Colonic mucosa (tissue), 4 donors: ENCODE data around the gene DTX1. TPM values are rescaled to one million over a fixed set of nuclear protein-coding genes. Genes with fewer than 3 reads are reported as not detected.

Experiments used
- DNase-seq: peaks from one replicate; pipeline ENCODE4 v3.0.0-alpha.2; 2020
- H3K27ac ChIP-seq: fragments of 200-600 bp; one replicate; pipeline ENCODE4 v1.8.0; 2021
- H3K27me3 ChIP-seq: fragments of 200-600 bp; one replicate; pipeline ENCODE4 v1.8.0; 2021
- H3K36me3 ChIP-seq: fragments of 200-600 bp; one replicate; pipeline ENCODE4 v1.8.0; 2021
- H3K4me1 ChIP-seq: fragments of 200-600 bp; one replicate; pipeline ENCODE4 v1.8.0; 2021; ENCODE audit warnings: mild to moderate bottlenecking
- H3K4me3 ChIP-seq: fragments of 200-600 bp; one replicate; pipeline ENCODE4 v1.8.0; 2021
- H3K9ac ChIP-seq, 2 donors: one replicate each; pipeline ENCODE4 v1.7.0; 2013; ENCODE audit warnings: control low read depth in 2 of 2, low read depth in 2 of 2, low read length in 2 of 2
- H3K9me3 ChIP-seq: fragments of 200-600 bp; one replicate; pipeline ENCODE4 v1.8.0; 2021
- intact Hi-C: fragments of 100-400 bp; cut with DNase I; formaldehyde crosslinking; loops from one replicate; pipeline ENCODE4 v1.14.1; 2022
- total RNA-seq, 2 donors: library from RNA; stranded (reverse); fragmentation: NEBNext Ultra II Directional in 1 of 2; extraction: Animal tissue kit (Norgen Biotek cat#: 25700) in 1 of 2; gene quantifications; one replicate each; pipeline ENCODE4 v1.2.1, GENCODE V29; 2021
- TF ChIP-seq, protein P1 (sequence below): fragments of 200-600 bp; IDR thresholded peaks from one replicate; pipeline ENCODE4 v1.8.0; 2022; ENCODE audit warnings: antibody characterized with exemption, mild to moderate bottlenecking
- donor health status: healthy.
- donor health status: DM: no; HTN: no; CAD: no.
- donor health status: DM: no; HTN: no; CAD: no.

Gene DTX1
- total RNA-seq, 2 donors from 2014 or later, result 0.82 to 1.3 TPM

DNA sequence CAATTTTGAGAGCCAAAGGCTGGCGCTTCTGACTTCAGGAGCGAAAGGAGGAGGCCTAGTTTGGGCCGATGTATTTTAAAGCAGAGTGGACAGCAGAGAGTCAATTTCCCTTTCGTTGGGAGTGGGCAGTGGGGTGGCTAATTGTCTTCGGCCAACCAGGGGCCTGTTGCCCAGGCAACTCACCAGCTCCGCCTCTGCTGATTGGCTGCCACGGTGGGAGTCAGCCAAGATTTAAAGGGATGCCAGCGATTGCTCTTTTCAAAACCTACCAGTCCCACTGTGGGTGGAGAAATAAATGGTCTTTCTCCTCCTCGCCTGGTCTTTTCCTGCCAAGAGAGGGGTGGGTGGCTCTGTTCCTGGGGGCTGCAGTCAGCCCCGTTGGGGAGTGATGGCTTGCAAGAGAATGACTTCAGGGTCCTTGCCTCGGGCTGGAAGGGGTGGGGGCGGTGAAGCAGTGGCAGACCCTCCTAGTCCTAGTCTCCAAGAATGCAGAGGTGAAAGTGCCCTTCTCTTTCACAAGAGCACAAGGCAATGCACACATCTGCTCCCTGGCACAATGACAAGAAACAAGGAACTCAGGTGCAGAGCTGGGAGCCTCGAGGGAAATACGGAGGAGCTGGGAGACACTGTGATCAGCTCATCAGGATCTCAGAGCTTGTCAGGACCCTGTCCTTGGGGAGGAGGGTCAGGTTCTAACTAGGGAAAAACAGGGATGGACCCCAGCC, 41.3 kb downstream of the DTX1 start:
- H3K9ac ChIP-seq, result no peak overlapping the region
- no peaks in the 10 kb centered on the region for H3K27me3 ChIP-seq
- peaks cover 6% of the 10 kb centered on the region for H3K4me1 ChIP-seq
- TF ChIP-seq, protein P1, sequence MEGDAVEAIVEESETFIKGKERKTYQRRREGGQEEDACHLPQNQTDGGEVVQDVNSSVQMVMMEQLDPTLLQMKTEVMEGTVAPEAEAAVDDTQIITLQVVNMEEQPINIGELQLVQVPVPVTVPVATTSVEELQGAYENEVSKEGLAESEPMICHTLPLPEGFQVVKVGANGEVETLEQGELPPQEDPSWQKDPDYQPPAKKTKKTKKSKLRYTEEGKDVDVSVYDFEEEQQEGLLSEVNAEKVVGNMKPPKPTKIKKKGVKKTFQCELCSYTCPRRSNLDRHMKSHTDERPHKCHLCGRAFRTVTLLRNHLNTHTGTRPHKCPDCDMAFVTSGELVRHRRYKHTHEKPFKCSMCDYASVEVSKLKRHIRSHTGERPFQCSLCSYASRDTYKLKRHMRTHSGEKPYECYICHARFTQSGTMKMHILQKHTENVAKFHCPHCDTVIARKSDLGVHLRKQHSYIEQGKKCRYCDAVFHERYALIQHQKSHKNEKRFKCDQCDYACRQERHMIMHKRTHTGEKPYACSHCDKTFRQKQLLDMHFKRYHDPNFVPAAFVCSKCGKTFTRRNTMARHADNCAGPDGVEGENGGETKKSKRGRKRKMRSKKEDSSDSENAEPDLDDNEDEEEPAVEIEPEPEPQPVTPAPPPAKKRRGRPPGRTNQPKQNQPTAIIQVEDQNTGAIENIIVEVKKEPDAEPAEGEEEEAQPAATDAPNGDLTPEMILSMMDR, result no peak
- no peak for DNase-seq
- no peak overlapping the region for H3K27ac ChIP-seq
- intact Hi-C loops, result loop anchor here (5.0 to 10.0 kb wide), 2 partner anchors 51 to 57 kb away; no protein-coding TSS in a partner anchor
- H3K4me3 ChIP-seq, result no peak overlapping the region
- H3K36me3 ChIP-seq, result no peaks in the 10 kb centered on the region
- H3K9me3 ChIP-seq, result no peaks in the 10 kb centered on the region

- H3K9ac ChIP-seq, result no peak overlapping the region
- intact Hi-C loops, result loop anchor here (5.0 to 10.0 kb wide), 2 partner anchors 51 to 56 kb away; no protein-coding TSS in a partner anchor
- no peak overlapping the region for H3K27ac ChIP-seq
Observed at GRCh38 chr12:113098441-113099028, 42.0 kb downstream of the DTX1 start.

GRCh38 chr12:113099364-113099763, 42.8 kb downstream of the DTX1 start:
- Histone ChIP-seq H3K27me3 (no peaks in the 10 kb centered on the region), H3K27ac (no peak overlapping the region), H3K9me3 (no peaks in the 10 kb centered on the region), H3K9ac (no peak overlapping the region), H3K36me3 (no peaks in the 10 kb centered on the region), H3K4me1 (no peaks in the 10 kb centered on the region), H3K4me3 (no peak overlapping the region)
- TF ChIP-seq, protein P1, result no peak
- DNase-seq, result no peak
- intact Hi-C loops, result loop anchor here (5.0 to 10.0 kb wide), 2 partner anchors 52 to 55 kb away; no protein-coding TSS in a partner anchor

More at GRCh38 chr12:113098441-113099028, 42.0 kb downstream of the DTX1 start:
- TF ChIP-seq, protein P1, result peak; percentile 75
- Histone ChIP-seq H3K4me3 (no peak overlapping the region), H3K27me3 (no peaks in the 10 kb centered on the region), H3K9me3 (no peaks in the 10 kb centered on the region), H3K36me3 (no peaks in the 10 kb centered on the region), H3K4me1 (no peaks in the 10 kb centered on the region)
- DNase-seq, result peak; percentile 91

DNA sequence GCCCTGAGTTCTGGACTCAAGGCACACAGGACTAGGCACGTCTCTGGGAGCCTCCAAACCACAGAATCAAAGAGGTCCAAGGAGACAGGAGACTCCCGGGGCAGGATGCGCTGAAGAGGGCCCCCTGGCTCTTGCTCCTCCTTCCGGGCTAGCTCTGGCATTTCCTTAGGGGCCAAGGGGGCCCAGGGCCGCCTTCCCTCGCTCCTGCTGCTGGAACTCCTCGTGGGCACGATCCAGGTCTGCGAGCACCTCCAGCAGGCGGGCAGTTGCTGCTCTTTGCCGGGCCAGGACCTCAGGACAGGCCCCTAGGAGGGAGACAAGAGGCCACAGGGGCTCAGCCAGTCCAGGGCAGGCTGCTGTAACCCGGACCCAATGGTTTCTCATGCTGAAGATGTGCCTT, 43.2 kb downstream of the DTX1 start:
- Histone ChIP-seq H3K9me3 (no peaks in the 10 kb centered on the region), H3K27ac (no peak overlapping the region), H3K27me3 (no peaks in the 10 kb centered on the region), H3K36me3 (no peaks in the 10 kb centered on the region), H3K9ac (no peak overlapping the region), H3K4me3 (no peak overlapping the region), H3K4me1 (no peaks in the 10 kb centered on the region)
- intact Hi-C loops, result loop anchor here (5.0 to 10.0 kb wide), 2 partner anchors 52 to 55 kb away; no protein-coding TSS in a partner anchor
- no peak for DNase-seq
- TF ChIP-seq, protein P1, result no peak

DNA sequence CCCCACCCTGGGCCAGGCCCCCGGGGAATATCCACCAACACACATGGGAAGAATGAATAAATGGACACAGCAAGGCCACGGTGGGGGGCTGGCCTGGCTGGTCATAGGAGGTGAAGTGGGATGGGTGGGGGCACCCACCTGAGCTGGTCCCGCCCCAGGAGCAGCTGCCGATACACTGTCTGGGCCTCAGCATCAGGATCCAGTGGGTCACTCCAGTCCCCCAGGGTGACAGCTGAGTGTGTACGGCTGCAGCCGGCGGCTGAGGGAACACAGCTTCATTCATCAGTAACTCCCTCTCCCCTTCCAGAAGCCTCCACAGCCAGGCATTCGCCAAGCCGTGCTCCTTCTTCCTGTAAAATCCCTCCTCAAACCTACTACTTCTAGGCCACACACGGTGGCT, 45.2 kb downstream of the DTX1 start:
- no peaks in the 10 kb centered on the region for H3K4me1 ChIP-seq
- H3K27me3 ChIP-seq, result no peaks in the 10 kb centered on the region
- no peak overlapping the region for H3K27ac ChIP-seq
- intact Hi-C loops, result no loop called here
- no peak for DNase-seq
- no peaks in the 10 kb centered on the region for H3K9me3 ChIP-seq
- H3K36me3 ChIP-seq, result no peaks in the 10 kb centered on the region
- TF ChIP-seq, protein P1, result no peak
- H3K9ac ChIP-seq, result no peak overlapping the region
- H3K4me3 ChIP-seq, result no peak overlapping the region
